ENCODE results near the gene SHB.
"Not testable (repeated sequence)": the region's sequence is repeated elsewhere in the genome, so short reads cannot be mapped to it uniquely, and the experiment has no call there.

SHB gene

GRCh38 chr9:38062106-38062497, 6.9 kb downstream of the SHB start:
- no peak for FAIRE-seq

- no peak for FAIRE-seq
Observed at GRCh38 chr9:38061326-38061977, 7.6 kb downstream of the SHB start.

GRCh38 chr9:38060681-38061080, 8.3 kb downstream of the SHB start:
- no peak for FAIRE-seq

GRCh38 chr9:38059233-38059936, 9.6 kb downstream of the SHB start:
- FAIRE-seq, result no peak

GRCh38 chr9:38058452-38059232, 10.4 kb downstream of the SHB start:
- FAIRE-seq, result no peak

- FAIRE-seq, result no peak
Observed at GRCh38 chr9:38057416-38058195, 11.4 kb downstream of the SHB start.

- no peak for FAIRE-seq
Observed at GRCh38 chr9:38054653-38055052, 14.4 kb downstream of the SHB start.

GRCh38 chr9:38053697-38054461, 15.1 kb downstream of the SHB start:
- FAIRE-seq, result no peak

- FAIRE-seq, result no peak
Observed at GRCh38 chr9:38051780-38052546, 17.1 kb downstream of the SHB start.

- no peak for FAIRE-seq
Observed at GRCh38 chr9:38048316-38048969, 20.6 kb downstream of the SHB start.

GRCh38 chr9:38047301-38048251, 21.5 kb downstream of the SHB start:
- FAIRE-seq, result no peak

GRCh38 chr9:38046661-38047300, 22.2 kb downstream of the SHB start:
- no peak for FAIRE-seq

- FAIRE-seq, result not testable (repeated sequence)
Observed at GRCh38 chr9:38045939-38046338, 23.1 kb downstream of the SHB start.

GRCh38 chr9:38044706-38045105, 24.3 kb downstream of the SHB start:
- no peak for FAIRE-seq

- no peak for FAIRE-seq
Observed at GRCh38 chr9:38043931-38044623, 24.9 kb downstream of the SHB start.

GRCh38 chr9:38042626-38043357, 26.2 kb downstream of the SHB start:
- no peak for FAIRE-seq

GRCh38 chr9:38041564-38042243, 27.3 kb downstream of the SHB start:
- FAIRE-seq, result no peak

Measured in islet of Langerhans (tissue), 1 donor.